ENCODE measurements around the gene KLF15.

DNA sequence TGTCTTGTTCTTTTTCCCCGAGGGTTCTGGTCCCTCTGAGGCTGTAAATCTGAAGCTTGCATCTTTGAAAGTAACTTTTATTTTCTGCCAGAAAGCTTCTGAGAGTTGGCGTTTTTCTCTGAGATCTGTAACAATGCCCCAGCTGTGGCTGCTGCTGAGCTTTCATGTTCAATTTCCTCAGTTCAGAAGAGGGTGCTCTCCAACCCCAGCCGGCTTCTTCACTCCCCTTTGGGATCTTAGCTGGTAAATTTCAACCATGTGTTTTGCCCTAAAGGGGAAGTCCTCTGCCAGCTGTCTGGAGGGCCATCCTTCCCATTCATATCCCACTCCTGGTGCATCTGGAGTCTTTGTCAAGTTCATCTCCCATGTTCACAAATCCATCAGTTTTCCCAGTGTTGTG, 19.2 kb upstream of the KLF15 start:
- TF ChIP-seq, protein P1, sequence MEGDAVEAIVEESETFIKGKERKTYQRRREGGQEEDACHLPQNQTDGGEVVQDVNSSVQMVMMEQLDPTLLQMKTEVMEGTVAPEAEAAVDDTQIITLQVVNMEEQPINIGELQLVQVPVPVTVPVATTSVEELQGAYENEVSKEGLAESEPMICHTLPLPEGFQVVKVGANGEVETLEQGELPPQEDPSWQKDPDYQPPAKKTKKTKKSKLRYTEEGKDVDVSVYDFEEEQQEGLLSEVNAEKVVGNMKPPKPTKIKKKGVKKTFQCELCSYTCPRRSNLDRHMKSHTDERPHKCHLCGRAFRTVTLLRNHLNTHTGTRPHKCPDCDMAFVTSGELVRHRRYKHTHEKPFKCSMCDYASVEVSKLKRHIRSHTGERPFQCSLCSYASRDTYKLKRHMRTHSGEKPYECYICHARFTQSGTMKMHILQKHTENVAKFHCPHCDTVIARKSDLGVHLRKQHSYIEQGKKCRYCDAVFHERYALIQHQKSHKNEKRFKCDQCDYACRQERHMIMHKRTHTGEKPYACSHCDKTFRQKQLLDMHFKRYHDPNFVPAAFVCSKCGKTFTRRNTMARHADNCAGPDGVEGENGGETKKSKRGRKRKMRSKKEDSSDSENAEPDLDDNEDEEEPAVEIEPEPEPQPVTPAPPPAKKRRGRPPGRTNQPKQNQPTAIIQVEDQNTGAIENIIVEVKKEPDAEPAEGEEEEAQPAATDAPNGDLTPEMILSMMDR (IDR thresholded peaks at IDR 0.05; ENCODE audit: poor library complexity), result no peak
- no peak for TF ChIP-seq EZH2 (IDR thresholded peaks at IDR 0.05; ENCODE audit: borderline replicate concordance)

All from hepatocyte (in vitro differentiated cells).